ENCODE results near the gene GPC6.

DNA sequence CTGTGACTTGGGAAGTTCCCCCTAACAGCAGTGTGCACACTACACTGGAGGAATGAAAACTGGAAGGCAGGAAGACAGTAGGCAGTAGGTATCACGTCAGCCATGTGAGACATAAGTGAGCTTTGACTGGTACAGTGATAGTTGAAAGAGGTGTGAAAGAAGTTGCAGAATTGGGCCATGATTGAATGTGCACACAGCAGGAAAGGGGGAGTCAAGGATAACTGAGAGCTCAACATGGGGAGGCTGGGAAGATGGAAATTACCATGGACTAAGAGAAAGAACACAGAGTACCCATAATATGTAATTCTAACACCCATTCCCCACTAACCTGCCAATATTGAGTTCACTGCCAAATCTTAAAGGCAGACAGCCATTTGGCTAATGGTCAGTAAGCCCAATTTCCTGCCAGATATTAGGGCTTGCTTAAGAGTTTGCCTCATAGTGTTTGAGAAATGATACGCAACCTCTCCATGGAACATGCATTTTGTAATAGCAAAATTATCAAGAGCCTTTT is 931.2 kb downstream of the GPC6 start:
- TF ChIP-seq, protein P1, sequence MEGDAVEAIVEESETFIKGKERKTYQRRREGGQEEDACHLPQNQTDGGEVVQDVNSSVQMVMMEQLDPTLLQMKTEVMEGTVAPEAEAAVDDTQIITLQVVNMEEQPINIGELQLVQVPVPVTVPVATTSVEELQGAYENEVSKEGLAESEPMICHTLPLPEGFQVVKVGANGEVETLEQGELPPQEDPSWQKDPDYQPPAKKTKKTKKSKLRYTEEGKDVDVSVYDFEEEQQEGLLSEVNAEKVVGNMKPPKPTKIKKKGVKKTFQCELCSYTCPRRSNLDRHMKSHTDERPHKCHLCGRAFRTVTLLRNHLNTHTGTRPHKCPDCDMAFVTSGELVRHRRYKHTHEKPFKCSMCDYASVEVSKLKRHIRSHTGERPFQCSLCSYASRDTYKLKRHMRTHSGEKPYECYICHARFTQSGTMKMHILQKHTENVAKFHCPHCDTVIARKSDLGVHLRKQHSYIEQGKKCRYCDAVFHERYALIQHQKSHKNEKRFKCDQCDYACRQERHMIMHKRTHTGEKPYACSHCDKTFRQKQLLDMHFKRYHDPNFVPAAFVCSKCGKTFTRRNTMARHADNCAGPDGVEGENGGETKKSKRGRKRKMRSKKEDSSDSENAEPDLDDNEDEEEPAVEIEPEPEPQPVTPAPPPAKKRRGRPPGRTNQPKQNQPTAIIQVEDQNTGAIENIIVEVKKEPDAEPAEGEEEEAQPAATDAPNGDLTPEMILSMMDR (IDR thresholded peaks at IDR 0.05; ENCODE audit: low read depth, low read length, missing input control): no peak
- TF ChIP-seq FOXA1 (IDR thresholded peaks at IDR 0.05): no peak

Measured in liver (tissue), 2 donors.